Keratinocyte (primary cell): Measurements from ENCODE around the gene PRKCE. TPM values are rescaled to one million over a fixed set of nuclear protein-coding genes. Genes with fewer than 3 reads are reported as not detected.

ENCODE experiments used
- DNase-seq: peaks from one replicate; pipeline ENCODE4 v3.0.0-alpha.2; 2011; ENCODE audit warnings: low read depth, missing footprints, low spot score
- FAIRE-seq: peaks from 2 replicates; lab custom pipeline; 2011; peaks lifted over from hg19 to GRCh38; lab: Jason Lieb, UNC
- H2AFZ ChIP-seq: 2 replicates; pipeline ENCODE4 v1.6.0; 2012; ENCODE audit warnings: low read length, control low read depth, inconsistent platforms; ENCODE audit not compliant: control insufficient read depth
- H3K27ac ChIP-seq: 2 replicates; pipeline ENCODE4 v1.5.1; 2011; ENCODE audit warnings: low read length; ENCODE audit not compliant: control insufficient read depth, insufficient read depth
- H3K27me3 ChIP-seq: 3 replicates; pipeline ENCODE4 v1.6.0; 2011; ENCODE audit warnings: low read length; ENCODE audit not compliant: control insufficient read depth, insufficient read depth; ENCODE audit errors: extremely low read depth
- H3K36me3 ChIP-seq, 2 experiments: 2 replicates in 1 of 2; 3 replicates in 1 of 2; pipeline ENCODE4 v1.5.1; 2011; ENCODE audit warnings: low read length in 2 of 2, mild to moderate bottlenecking in 1 of 2; ENCODE audit not compliant: control insufficient read depth in 2 of 2, insufficient read depth in 2 of 2; ENCODE audit errors: extremely low read depth in 1 of 2
- H3K4me1 ChIP-seq: 3 replicates; pipeline ENCODE4 v1.5.1; 2011; ENCODE audit warnings: low read length; ENCODE audit not compliant: control insufficient read depth, insufficient read depth; ENCODE audit errors: extremely low read depth
- H3K4me2 ChIP-seq: 3 replicates; pipeline ENCODE4 v1.6.0; 2011; ENCODE audit warnings: low read depth, low read length; ENCODE audit not compliant: control insufficient read depth, insufficient read depth; ENCODE audit errors: extremely low read depth
- H3K4me3 ChIP-seq, 3 experiments: fragments of 200-600 bp in 1 of 3; sonication (generic) in 1 of 3; 2 replicates in 2 of 3; 3 replicates in 1 of 3; pipeline ENCODE4 v1.5.1; 2011 to 2016; ENCODE audit warnings: low read length in 3 of 3, mild to moderate bottlenecking in 3 of 3, control low read depth in 2 of 3, inconsistent platforms in 1 of 3, low read depth in 1 of 3, mixed read lengths in 1 of 3, mixed run types in 1 of 3, moderate library complexity in 1 of 3; ENCODE audit not compliant: control insufficient read depth in 2 of 3, insufficient read depth in 2 of 3; ENCODE audit errors: extremely low read depth in 1 of 3
- H3K79me2 ChIP-seq: 2 replicates; pipeline ENCODE4 v1.6.0; 2012; ENCODE audit warnings: low read length; ENCODE audit not compliant: control insufficient read depth, insufficient read depth
- H3K9ac ChIP-seq: 3 replicates; pipeline ENCODE4 v1.6.0; 2011; ENCODE audit warnings: low read length; ENCODE audit not compliant: control insufficient read depth, insufficient read depth; ENCODE audit errors: extremely low read depth
- H3K9me1 ChIP-seq: 3 replicates; pipeline ENCODE4 v1.6.0; 2011; ENCODE audit warnings: low read length; ENCODE audit not compliant: control insufficient read depth, insufficient read depth; ENCODE audit errors: extremely low read depth
- H3K9me3 ChIP-seq: 2 replicates; pipeline ENCODE4 v1.5.1; 2012; ENCODE audit warnings: low read depth, low read length; ENCODE audit not compliant: control insufficient read depth
- H4K20me1 ChIP-seq: 3 replicates; pipeline ENCODE4 v1.6.0; 2011; ENCODE audit warnings: low read length; ENCODE audit not compliant: control insufficient read depth, insufficient read depth; ENCODE audit errors: extremely low read depth
- CTCF ChIP-seq, 3 experiments: IDR thresholded peaks in 1 of 3; conservative IDR thresholded peaks in 1 of 3; optimal IDR thresholded peaks in 1 of 3; 2 replicates in 2 of 3; 3 replicates in 1 of 3; pipeline versions ENCODE3 to v1.5.1; 2011; ENCODE audit warnings: low read length in 3 of 3, mild to moderate bottlenecking in 3 of 3, moderate library complexity in 2 of 3, control low read depth in 1 of 3, inconsistent platforms in 1 of 3; ENCODE audit not compliant: insufficient read depth in 2 of 3; ENCODE audit errors: extremely low read depth in 1 of 3
- EZH2 ChIP-seq: IDR thresholded peaks from one replicate; pipeline ENCODE4 v1.6.1; 2012; ENCODE audit warnings: inconsistent platforms, mild to moderate bottlenecking, low read length, moderate library complexity
- dilution Hi-C: fragments of 300-500 bp; cut with MboI; formaldehyde crosslinking; loops from one replicate; pipeline ENCODE4 v1.7.0; 2020; ENCODE audit warnings: low sequenced_read_pairs; ENCODE audit not compliant: extremely low pct_ligation_motif_present
- polyA plus RNA-seq, 5 experiments: library from polyadenylated mRNA; depleted of rRNA in 3 of 5; stranded (reverse) in 3 of 5; stranded (forward) in 1 of 5; unstranded in 1 of 5; fragments of >200 nt; gene quantifications; 1 replicate in 1 of 5; 2 replicates in 3 of 5; 3 replicates in 1 of 5; pipeline versions ENCODE4 v1.2.1 to v1.2.3, GENCODE V29; 2011 to 2012; ENCODE audit warnings: missing spikeins in 2 of 5, low read depth in 1 of 5, low replicate concordance in 1 of 5

Gene PRKCE
- polyA plus RNA-seq, 1 donor (not counting 4 experiments of a cell fraction or from before 2014, with no cell fraction given) = 2.0 TPM

GRCh38 chr2:45974056-45974455 lies 322.6 kb downstream of the PRKCE start:
- Histone ChIP-seq H3K9me3 (no peaks in the 10 kb centered on the region), H3K4me2 (no peak overlapping the region), H3K27me3 (no peaks in the 10 kb centered on the region), H2AFZ (no peak overlapping the region), H3K9ac (no peak overlapping the region), H3K4me1 (no peaks in the 10 kb centered on the region), H3K79me2 (no peaks in the 10 kb centered on the region), H3K9me1 (no peaks in the 10 kb centered on the region), H4K20me1 (no peaks in the 10 kb centered on the region), H3K36me3 (no peaks in the 10 kb centered on the region), H3K4me3 (no peak overlapping the region), H3K27ac (no peak overlapping the region)
- FAIRE-seq (no peak), DNase-seq (no peak)
- no peak for TF ChIP-seq CTCF (optimal IDR thresholded peaks at IDR 0.05 in 1 of 3, IDR thresholded peaks at IDR 0.05 in 1 of 3, conservative IDR thresholded peaks at IDR 0.05 in 1 of 3; ENCODE audit: extremely low read depth in 1 of 3, insufficient read depth in 2 of 3, low read length in 3 of 3)
- no peak for TF ChIP-seq EZH2
- dilution Hi-C loops = no loop called here

- H3K9me3 ChIP-seq = no peaks in the 10 kb centered on the region
- no peaks in the 10 kb centered on the region for H3K4me1 ChIP-seq
- no peak overlapping the region for H3K9ac ChIP-seq
- no peaks in the 10 kb centered on the region for H3K36me3 ChIP-seq
- no peak overlapping the region for H3K4me3 ChIP-seq
- H3K27me3 ChIP-seq = no peaks in the 10 kb centered on the region
- no peaks in the 10 kb centered on the region for H4K20me1 ChIP-seq
- FAIRE-seq = no peak
- no peak overlapping the region for H3K4me2 ChIP-seq
- no peak for DNase-seq
- H3K9me1 ChIP-seq = no peaks in the 10 kb centered on the region
- H3K79me2 ChIP-seq = no peaks in the 10 kb centered on the region
- TF ChIP-seq EZH2 (no peak), CTCF (optimal IDR thresholded peaks at IDR 0.05 in 1 of 3, IDR thresholded peaks at IDR 0.05 in 1 of 3, conservative IDR thresholded peaks at IDR 0.05 in 1 of 3; ENCODE audit: extremely low read depth in 1 of 3, insufficient read depth in 2 of 3, low read length in 3 of 3) (no peak)
- dilution Hi-C loops = no loop called here
- no peak overlapping the region for H2AFZ ChIP-seq
- no peak overlapping the region for H3K27ac ChIP-seq
Observed at GRCh38 chr2:45974762-45975408, 323.4 kb downstream of the PRKCE start.
